Measurements from ENCODE around the gene HOXB3. TPM values are rescaled to one million over a fixed set of nuclear protein-coding genes. Genes with fewer than 3 reads are reported as not detected.
A peak's percentile ranks its signal among the peaks of the same experiment; 100 is the strongest.

The HOXB3 gene
- total RNA-seq, 6 donors from 2014 or later = 2.9 to 12.6 (median 7.9) TPM

- Histone ChIP-seq H3K9me3 (no peaks in the 10 kb centered on the region), H3K27me3 (peaks cover 6 to 91% (median 58%) of the 10 kb centered on the region in 4 donors), H3K4me3 (no peak overlapping the region), H3K27ac (no peak overlapping the region), H3K36me3 (no peaks in the 10 kb centered on the region), H3K4me1 (peaks cover 24 to 27% (median 24%) of the 10 kb centered on the region in 4 donors)
- no peak for ATAC-seq (ENCODE audit: low FRiP score in 2 of 2)
- 33 to 42% methylated on average over 5 of the region's 5 CpGs for WGBS, 2 donors
- no peak for DNase-seq
- TF ChIP-seq POLR2AphosphoS5 (IDR thresholded peaks at IDR 0.05) (no peak), CTCF (IDR thresholded peaks at IDR 0.05) (no peak), EP300 (IDR thresholded peaks at IDR 0.05) (no peak), POLR2A (IDR thresholded peaks at IDR 0.05) (no peak)
These were observed 34.1 kb upstream of the HOXB3 start for GRCh38 chr17:48624118-48624517.

- TF ChIP-seq EP300 (IDR thresholded peaks at IDR 0.05) = no peak
- no peak for TF ChIP-seq CTCF (IDR thresholded peaks at IDR 0.05)
- no peak for TF ChIP-seq POLR2AphosphoS5 (IDR thresholded peaks at IDR 0.05)
- no peak for TF ChIP-seq POLR2A (IDR thresholded peaks at IDR 0.05)
- Histone ChIP-seq H3K4me3 (no peak overlapping the region), H3K4me1 (peaks cover 24 to 30% (median 26%) of the 10 kb centered on the region in 4 donors), H3K27ac (no peak overlapping the region), H3K9me3 (no peaks in the 10 kb centered on the region), H3K27me3 (peaks cover 6 to 89% (median 57%) of the 10 kb centered on the region in 4 donors), H3K36me3 (no peaks in the 10 kb centered on the region)
- 36% methylated on average over 3 to 4 of the region's 4 CpGs for WGBS, 2 donors
- no peak for ATAC-seq (ENCODE audit: low FRiP score in 2 of 2)
- no peak for DNase-seq
These were observed 33.5 kb upstream of the HOXB3 start for GRCh38 chr17:48623583-48623982.

GRCh38 chr17:48622857-48623256, 32.8 kb upstream of the HOXB3 start:
- no peak overlapping the region for H3K27ac ChIP-seq
- no peak overlapping the region for H3K4me3 ChIP-seq
- peaks cover 6 to 90% (median 59%) of the 10 kb centered on the region in 4 donors for H3K27me3 ChIP-seq
- H3K9me3 ChIP-seq = no peaks in the 10 kb centered on the region
- no peaks in the 10 kb centered on the region for H3K36me3 ChIP-seq
- 39 to 49% methylated on average over 11 of the region's 11 CpGs for WGBS, 2 donors
- DNase-seq (no peak), ATAC-seq (ENCODE audit: low FRiP score in 2 of 2) (no peak)
- TF ChIP-seq POLR2A (IDR thresholded peaks at IDR 0.05) (no peak), CTCF (IDR thresholded peaks at IDR 0.05) (no peak), EP300 (IDR thresholded peaks at IDR 0.05) (no peak), POLR2AphosphoS5 (IDR thresholded peaks at IDR 0.05) (no peak)
- peaks cover 24 to 37% (median 27%) of the 10 kb centered on the region in 4 donors for H3K4me1 ChIP-seq

- Histone ChIP-seq H3K4me1 (peaks cover 21 to 36% (median 24%) of the 10 kb centered on the region in 4 donors), H3K4me3 (no peak overlapping the region), H3K36me3 (no peaks in the 10 kb centered on the region), H3K27ac (no peak overlapping the region), H3K27me3 (peaks cover 6 to 90% (median 54%) of the 10 kb centered on the region in 4 donors), H3K9me3 (no peaks in the 10 kb centered on the region)
- peak in 1 of 2 donors; percentile 70 for DNase-seq
- TF ChIP-seq POLR2A (IDR thresholded peaks at IDR 0.05) (no peak), EP300 (IDR thresholded peaks at IDR 0.05) (no peak), POLR2AphosphoS5 (IDR thresholded peaks at IDR 0.05) (no peak)
- no peak for ATAC-seq (ENCODE audit: low FRiP score in 2 of 2)
- 40 to 42% methylated on average over 38 to 40 of the region's 41 CpGs for WGBS, 2 donors
These were observed 31.7 kb upstream of the HOXB3 start for GRCh38 chr17:48621410-48622392.

- ATAC-seq (ENCODE audit: low FRiP score in 2 of 2) (no peak), DNase-seq (no peak)
- H3K36me3 ChIP-seq = no peaks in the 10 kb centered on the region
- peaks cover 3 to 90% (median 50%) of the 10 kb centered on the region in 4 donors for H3K27me3 ChIP-seq
- H3K4me3 ChIP-seq = no peak overlapping the region
- TF ChIP-seq POLR2A (IDR thresholded peaks at IDR 0.05) (no peak), POLR2AphosphoS5 (IDR thresholded peaks at IDR 0.05) (no peak), CTCF (IDR thresholded peaks at IDR 0.05) (no peak), EP300 (IDR thresholded peaks at IDR 0.05) (no peak)
- H3K4me1 ChIP-seq = peaks cover 10 to 25% (median 13%) of the 10 kb centered on the region in 4 donors
- no peaks in the 10 kb centered on the region for H3K9me3 ChIP-seq
- H3K27ac ChIP-seq = no peak overlapping the region
- WGBS, 2 donors = 47 to 57% methylated on average over 6 of the region's 6 CpGs
These were observed 30.6 kb upstream of the HOXB3 start for GRCh38 chr17:48620461-48621139.

Data from upper lobe of left lung (tissue), 6 donors.